IPS-15b (cell line): Measurements from ENCODE around the gene METTL16.
A peak's percentile ranks its signal among the peaks of the same experiment; 100 is the strongest.

Experiments
- H3K27me3 ChIP-seq: one replicate; pipeline ENCODE4 v1.6.1; 2013; ENCODE audit warnings: low read length; ENCODE audit not compliant: control insufficient read depth, insufficient read depth
- H3K36me3 ChIP-seq: one replicate; pipeline ENCODE4 v1.6.1; 2013; ENCODE audit warnings: low read length; ENCODE audit not compliant: control insufficient read depth, insufficient read depth
- H3K4me1 ChIP-seq: one replicate; pipeline ENCODE4 v1.6.1; 2013; ENCODE audit warnings: mild to moderate bottlenecking, low read length; ENCODE audit not compliant: control insufficient read depth, insufficient read depth
- H3K4me3 ChIP-seq: one replicate; pipeline ENCODE4 v1.5.1; 2013; ENCODE audit warnings: low read depth, low read length
- H3K9ac ChIP-seq: one replicate; pipeline ENCODE4 v1.6.1; 2013; ENCODE audit warnings: low read depth, mild to moderate bottlenecking, low read length
- H3K9me3 ChIP-seq: one replicate; pipeline ENCODE4 v1.6.1; 2013; ENCODE audit warnings: mild to moderate bottlenecking, low read length; ENCODE audit not compliant: control insufficient read depth, insufficient read depth

Gene METTL16

GRCh38 chr17:2372180-2372579 lies 139.5 kb downstream of the METTL16 start:
- H3K4me3 ChIP-seq, result no peak overlapping the region
- no peak overlapping the region for H3K9ac ChIP-seq
- peaks cover 35% of the 10 kb centered on the region for H3K36me3 ChIP-seq
- H3K27me3 ChIP-seq, result no peaks in the 10 kb centered on the region
- no peaks in the 10 kb centered on the region for H3K4me1 ChIP-seq
- no peaks in the 10 kb centered on the region for H3K9me3 ChIP-seq

- no peaks in the 10 kb centered on the region for H3K27me3 ChIP-seq
- H3K4me3 ChIP-seq, result no peak overlapping the region
- no peaks in the 10 kb centered on the region for H3K4me1 ChIP-seq
- peaks cover 31% of the 10 kb centered on the region for H3K36me3 ChIP-seq
- H3K9me3 ChIP-seq, result no peaks in the 10 kb centered on the region
- H3K9ac ChIP-seq, result no peak overlapping the region
Measured at GRCh38 chr17:2371183-2372130, 140.2 kb downstream of the METTL16 start.

GRCh38 chr17:2370211-2370589 lies 141.5 kb downstream of the METTL16 start:
- no peaks in the 10 kb centered on the region for H3K27me3 ChIP-seq
- no peak overlapping the region for H3K9ac ChIP-seq
- H3K9me3 ChIP-seq, result no peaks in the 10 kb centered on the region
- peaks cover 31% of the 10 kb centered on the region for H3K36me3 ChIP-seq
- no peak overlapping the region for H3K4me3 ChIP-seq
- H3K4me1 ChIP-seq, result no peaks in the 10 kb centered on the region

GRCh38 chr17:2369551-2370210 lies 142.0 kb downstream of the METTL16 start:
- no peak overlapping the region for H3K4me3 ChIP-seq
- no peaks in the 10 kb centered on the region for H3K27me3 ChIP-seq
- H3K9ac ChIP-seq, result no peak overlapping the region
- peaks cover 31% of the 10 kb centered on the region for H3K36me3 ChIP-seq
- no peaks in the 10 kb centered on the region for H3K9me3 ChIP-seq
- H3K4me1 ChIP-seq, result no peaks in the 10 kb centered on the region

- H3K27me3 ChIP-seq, result no peaks in the 10 kb centered on the region
- H3K4me1 ChIP-seq, result no peaks in the 10 kb centered on the region
- H3K9ac ChIP-seq, result peak overlapping the region; percentile 37
- H3K9me3 ChIP-seq, result no peaks in the 10 kb centered on the region
- H3K4me3 ChIP-seq, result no peak overlapping the region
- H3K36me3 ChIP-seq, result peaks cover 34% of the 10 kb centered on the region
Measured at GRCh38 chr17:2369039-2369438, 142.6 kb downstream of the METTL16 start.

GRCh38 chr17:2368359-2368758 lies 143.3 kb downstream of the METTL16 start:
- H3K9me3 ChIP-seq, result no peaks in the 10 kb centered on the region
- no peaks in the 10 kb centered on the region for H3K4me1 ChIP-seq
- no peaks in the 10 kb centered on the region for H3K27me3 ChIP-seq
- no peak overlapping the region for H3K4me3 ChIP-seq
- peaks cover 36% of the 10 kb centered on the region for H3K36me3 ChIP-seq
- peak overlapping the region; percentile 37 for H3K9ac ChIP-seq

GRCh38 chr17:2366747-2367494 lies 144.8 kb downstream of the METTL16 start:
- H3K4me1 ChIP-seq, result no peaks in the 10 kb centered on the region
- no peak overlapping the region for H3K4me3 ChIP-seq
- H3K36me3 ChIP-seq, result peaks cover 36% of the 10 kb centered on the region
- no peaks in the 10 kb centered on the region for H3K27me3 ChIP-seq
- no peaks in the 10 kb centered on the region for H3K9me3 ChIP-seq
- H3K9ac ChIP-seq, result no peak overlapping the region
